AG08395 (cell line): ENCODE data around the gene PLEKHH2.
"Not testable (repeated sequence)": the region's sequence is repeated elsewhere in the genome, so short reads cannot be mapped to it uniquely, and the experiment has no call there.

Source experiments
- DNase-seq: peaks from one replicate; pipeline ENCODE4 v3.0.0; 2012; ENCODE audit warnings: mixed read lengths, low spot score

Gene PLEKHH2

GRCh38 chr2:43636621-43637020 lies 439 bp upstream of the PLEKHH2 start:
- DNase-seq, result no peak

- DNase-seq, result no peak
These were observed 5.3 kb downstream of the PLEKHH2 start for GRCh38 chr2:43642363-43642762.

GRCh38 chr2:43643680-43644079 lies 6.6 kb downstream of the PLEKHH2 start:
- DNase-seq, result no peak

- DNase-seq, result no peak
These were observed 12.1 kb downstream of the PLEKHH2 start for GRCh38 chr2:43648994-43649701.

- no peak for DNase-seq
These were observed 16.4 kb downstream of the PLEKHH2 start for GRCh38 chr2:43653506-43653905.

GRCh38 chr2:43657241-43657640 lies 20.2 kb downstream of the PLEKHH2 start:
- no peak for DNase-seq

- no peak for DNase-seq
These were observed 38.7 kb downstream of the PLEKHH2 start for GRCh38 chr2:43675646-43676321.

GRCh38 chr2:43676322-43677050 lies 39.4 kb downstream of the PLEKHH2 start, which contains the start of gene C1GALT1C1L:
Gene C1GALT1C1L, minus strand, starts transcription at chr2:43676429. Its CDS starts 107 bp downstream, at chr2:43676322.
- DNase-seq, result peak; percentile 56

GRCh38 chr2:43677783-43678182 lies 40.7 kb downstream of the PLEKHH2 start:
- DNase-seq, result not testable (repeated sequence)

GRCh38 chr2:43685357-43685756 lies 48.3 kb downstream of the PLEKHH2 start:
- DNase-seq, result no peak

GRCh38 chr2:43689999-43690398 lies 52.9 kb downstream of the PLEKHH2 start:
- no peak for DNase-seq

- DNase-seq, result no peak
These were observed 55.5 kb downstream of the PLEKHH2 start for GRCh38 chr2:43692428-43692994.

GRCh38 chr2:43698140-43698539 lies 61.1 kb downstream of the PLEKHH2 start:
- DNase-seq, result not testable (repeated sequence)

- no peak for DNase-seq
These were observed 62.7 kb downstream of the PLEKHH2 start for GRCh38 chr2:43699761-43700160.

- no peak for DNase-seq
These were observed 64.1 kb downstream of the PLEKHH2 start for GRCh38 chr2:43701111-43701510.

GRCh38 chr2:43707255-43708015 lies 70.4 kb downstream of the PLEKHH2 start:
- DNase-seq, result peak; percentile 87

- DNase-seq, result no peak
These were observed 71.1 kb downstream of the PLEKHH2 start for GRCh38 chr2:43708178-43708577.

- no peak for DNase-seq
These were observed 71.8 kb downstream of the PLEKHH2 start for GRCh38 chr2:43708891-43709290.

- no peak for DNase-seq
These were observed 73.8 kb downstream of the PLEKHH2 start for GRCh38 chr2:43710866-43711265.

- DNase-seq, result peak; percentile 18
These were observed 77.1 kb downstream of the PLEKHH2 start for GRCh38 chr2:43714164-43714563.

GRCh38 chr2:43715300-43716098 lies 78.4 kb downstream of the PLEKHH2 start:
- DNase-seq, result no peak
